Hepatocyte (in vitro differentiated cells): Measurements from ENCODE around the gene ZNF705A.
"Not testable (repeated sequence)": the region's sequence is repeated elsewhere in the genome, so short reads cannot be mapped to it uniquely, and the experiment has no call there.

Source experiments
- EZH2 ChIP-seq: fragments of 200-600 bp; sonication (generic); IDR thresholded peaks from 2 replicates; pipeline ENCODE4 v1.6.1; 2016; ENCODE audit warnings: antibody characterized with exemption, mild to moderate bottlenecking, borderline replicate concordance
- TF ChIP-seq, protein P1 (sequence below): fragments of 200-600 bp; sonication (generic); IDR thresholded peaks from 2 replicates; pipeline ENCODE4 v1.5.1; 2016; ENCODE audit warnings: antibody characterized with exemption, mild to moderate bottlenecking; ENCODE audit not compliant: poor library complexity

GRCh38 chr12:8181271-8181670, 24.5 kb downstream of the ZNF705A start:
- TF ChIP-seq, protein P1, sequence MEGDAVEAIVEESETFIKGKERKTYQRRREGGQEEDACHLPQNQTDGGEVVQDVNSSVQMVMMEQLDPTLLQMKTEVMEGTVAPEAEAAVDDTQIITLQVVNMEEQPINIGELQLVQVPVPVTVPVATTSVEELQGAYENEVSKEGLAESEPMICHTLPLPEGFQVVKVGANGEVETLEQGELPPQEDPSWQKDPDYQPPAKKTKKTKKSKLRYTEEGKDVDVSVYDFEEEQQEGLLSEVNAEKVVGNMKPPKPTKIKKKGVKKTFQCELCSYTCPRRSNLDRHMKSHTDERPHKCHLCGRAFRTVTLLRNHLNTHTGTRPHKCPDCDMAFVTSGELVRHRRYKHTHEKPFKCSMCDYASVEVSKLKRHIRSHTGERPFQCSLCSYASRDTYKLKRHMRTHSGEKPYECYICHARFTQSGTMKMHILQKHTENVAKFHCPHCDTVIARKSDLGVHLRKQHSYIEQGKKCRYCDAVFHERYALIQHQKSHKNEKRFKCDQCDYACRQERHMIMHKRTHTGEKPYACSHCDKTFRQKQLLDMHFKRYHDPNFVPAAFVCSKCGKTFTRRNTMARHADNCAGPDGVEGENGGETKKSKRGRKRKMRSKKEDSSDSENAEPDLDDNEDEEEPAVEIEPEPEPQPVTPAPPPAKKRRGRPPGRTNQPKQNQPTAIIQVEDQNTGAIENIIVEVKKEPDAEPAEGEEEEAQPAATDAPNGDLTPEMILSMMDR, result not testable (repeated sequence)
- not testable (repeated sequence) for TF ChIP-seq EZH2
